ENCODE data around the gene ZNF821.

Gene ZNF821

DNA sequence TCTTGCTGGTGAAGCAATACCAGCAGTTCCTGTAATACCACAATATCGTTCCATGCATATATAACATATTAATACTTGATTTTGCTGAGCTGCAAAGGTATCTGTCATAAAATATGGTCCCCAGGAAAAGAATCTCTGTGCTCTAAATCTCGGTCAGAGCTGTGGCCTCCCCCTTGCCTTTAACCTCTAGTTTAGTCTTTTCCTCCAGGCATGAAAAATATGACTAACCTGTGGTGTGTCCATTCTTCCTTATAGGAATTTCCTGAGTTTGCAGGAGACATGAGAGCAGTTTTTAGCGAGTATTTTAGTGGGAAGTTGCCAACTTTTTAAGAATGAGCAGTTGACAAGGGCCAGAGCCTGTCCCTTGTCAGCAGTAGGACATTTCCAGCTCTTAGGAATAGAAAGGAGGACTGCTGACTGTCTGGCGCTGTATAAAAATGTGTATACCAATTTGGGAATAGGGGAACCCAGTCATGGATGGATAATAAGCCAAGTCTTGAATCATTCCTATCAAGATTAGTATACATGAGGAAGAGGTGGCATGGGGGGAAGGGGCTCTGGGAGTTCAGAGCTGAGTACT lies 29.5 kb downstream of the ZNF821 start (continued):
- TF ChIP-seq, protein P1, sequence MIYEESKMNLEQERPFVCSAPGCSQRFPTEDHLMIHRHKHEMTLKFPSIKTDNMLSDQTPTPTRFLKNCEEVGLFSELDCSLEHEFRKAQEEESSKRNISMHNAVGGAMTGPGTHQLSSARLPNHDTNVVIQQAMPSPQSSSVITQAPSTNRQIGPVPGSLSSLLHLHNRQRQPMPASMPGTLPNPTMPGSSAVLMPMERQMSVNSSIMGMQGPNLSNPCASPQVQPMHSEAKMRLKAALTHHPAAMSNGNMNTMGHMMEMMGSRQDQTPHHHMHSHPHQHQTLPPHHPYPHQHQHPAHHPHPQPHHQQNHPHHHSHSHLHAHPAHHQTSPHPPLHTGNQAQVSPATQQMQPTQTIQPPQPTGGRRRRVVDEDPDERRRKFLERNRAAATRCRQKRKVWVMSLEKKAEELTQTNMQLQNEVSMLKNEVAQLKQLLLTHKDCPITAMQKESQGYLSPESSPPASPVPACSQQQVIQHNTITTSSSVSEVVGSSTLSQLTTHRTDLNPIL (CRISPR knock-in tag; IDR thresholded peaks at IDR 0.05; ENCODE audit: low read depth): no peak
- no peak for TF ChIP-seq RARB (CRISPR knock-in tag; IDR thresholded peaks at IDR 0.05)
- no peak for TF ChIP-seq CSDC2 (CRISPR knock-in tag; IDR thresholded peaks at IDR 0.05)
- TF ChIP-seq TCF4 (CRISPR knock-in tag; IDR thresholded peaks at IDR 0.05; ENCODE audit: borderline replicate concordance): no peak
- TF ChIP-seq, protein P2, sequence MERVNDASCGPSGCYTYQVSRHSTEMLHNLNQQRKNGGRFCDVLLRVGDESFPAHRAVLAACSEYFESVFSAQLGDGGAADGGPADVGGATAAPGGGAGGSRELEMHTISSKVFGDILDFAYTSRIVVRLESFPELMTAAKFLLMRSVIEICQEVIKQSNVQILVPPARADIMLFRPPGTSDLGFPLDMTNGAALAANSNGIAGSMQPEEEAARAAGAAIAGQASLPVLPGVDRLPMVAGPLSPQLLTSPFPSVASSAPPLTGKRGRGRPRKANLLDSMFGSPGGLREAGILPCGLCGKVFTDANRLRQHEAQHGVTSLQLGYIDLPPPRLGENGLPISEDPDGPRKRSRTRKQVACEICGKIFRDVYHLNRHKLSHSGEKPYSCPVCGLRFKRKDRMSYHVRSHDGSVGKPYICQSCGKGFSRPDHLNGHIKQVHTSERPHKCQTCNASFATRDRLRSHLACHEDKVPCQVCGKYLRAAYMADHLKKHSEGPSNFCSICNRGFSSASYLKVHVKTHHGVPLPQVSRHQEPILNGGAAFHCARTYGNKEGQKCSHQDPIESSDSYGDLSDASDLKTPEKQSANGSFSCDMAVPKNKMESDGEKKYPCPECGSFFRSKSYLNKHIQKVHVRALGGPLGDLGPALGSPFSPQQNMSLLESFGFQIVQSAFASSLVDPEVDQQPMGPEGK (CRISPR knock-in tag; IDR thresholded peaks at IDR 0.05; ENCODE audit: borderline replicate concordance): no peak
- no peak for TF ChIP-seq ARNTL (CRISPR knock-in tag; IDR thresholded peaks at IDR 0.05; ENCODE audit: borderline replicate concordance, low read depth)

DNA sequence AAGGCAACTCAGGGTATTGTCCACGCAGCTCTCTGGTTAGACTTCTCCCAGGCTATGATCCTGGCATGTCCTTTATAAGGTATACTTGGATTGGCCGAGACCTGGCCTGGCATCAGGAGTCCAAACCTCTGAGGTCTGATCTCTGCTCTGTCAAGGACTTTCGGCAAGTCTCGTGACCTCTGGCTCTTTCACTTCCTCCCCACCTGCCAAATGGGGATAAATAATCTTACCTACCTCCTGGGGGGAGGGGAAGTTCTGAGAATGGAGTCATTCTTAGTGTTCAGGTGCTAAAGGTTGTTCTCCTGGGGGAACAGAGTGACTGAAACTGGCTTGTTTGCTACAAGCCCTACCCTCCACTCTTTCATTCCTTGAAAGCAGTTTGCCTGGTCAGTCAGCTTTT lies 30.6 kb downstream of the ZNF821 start:
- no peak for ATAC-seq
- TF ChIP-seq BACH2 (CRISPR knock-in tag; IDR thresholded peaks at IDR 0.05; ENCODE audit: borderline replicate concordance): no peak
- TF ChIP-seq, protein P2 (CRISPR knock-in tag; IDR thresholded peaks at IDR 0.05; ENCODE audit: borderline replicate concordance): no peak
- no peak for TF ChIP-seq RARB (CRISPR knock-in tag; IDR thresholded peaks at IDR 0.05)

DNA sequence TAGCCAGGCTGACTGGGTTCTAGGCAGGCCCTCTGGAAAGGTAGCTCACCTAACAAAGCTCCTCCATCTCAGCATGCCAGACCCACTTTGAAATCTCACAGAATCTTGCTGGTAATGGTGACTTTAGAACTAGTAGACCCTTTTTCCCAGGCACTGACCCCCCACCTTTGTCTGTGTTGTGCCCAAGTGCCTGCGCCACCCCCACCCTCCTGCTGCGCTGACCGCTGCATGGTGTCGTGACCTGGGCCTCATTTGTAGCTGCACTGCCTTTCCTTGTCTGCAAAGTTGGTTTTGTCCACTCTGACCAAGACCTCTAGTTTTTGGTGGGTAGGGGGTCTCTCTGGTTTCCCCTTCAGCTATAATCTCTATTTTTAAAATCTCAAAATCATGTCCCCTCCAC lies 31.4 kb downstream of the ZNF821 start:
- no peak for ATAC-seq
- TF ChIP-seq, protein P2 (CRISPR knock-in tag; IDR thresholded peaks at IDR 0.05; ENCODE audit: borderline replicate concordance): no peak
- TF ChIP-seq SNAI2 (CRISPR knock-in tag; IDR thresholded peaks at IDR 0.05) (no peak), GLIS3 (CRISPR knock-in tag; IDR thresholded peaks at IDR 0.05) (no peak), ZNF565 (CRISPR knock-in tag; conservative IDR thresholded peaks at IDR 0.05; ENCODE audit: low read depth) (no peak), ZNF70 (CRISPR knock-in tag; IDR thresholded peaks at IDR 0.05) (no peak), OSR1 (CRISPR knock-in tag; IDR thresholded peaks at IDR 0.05) (no peak)
- TF ChIP-seq, protein P3, sequence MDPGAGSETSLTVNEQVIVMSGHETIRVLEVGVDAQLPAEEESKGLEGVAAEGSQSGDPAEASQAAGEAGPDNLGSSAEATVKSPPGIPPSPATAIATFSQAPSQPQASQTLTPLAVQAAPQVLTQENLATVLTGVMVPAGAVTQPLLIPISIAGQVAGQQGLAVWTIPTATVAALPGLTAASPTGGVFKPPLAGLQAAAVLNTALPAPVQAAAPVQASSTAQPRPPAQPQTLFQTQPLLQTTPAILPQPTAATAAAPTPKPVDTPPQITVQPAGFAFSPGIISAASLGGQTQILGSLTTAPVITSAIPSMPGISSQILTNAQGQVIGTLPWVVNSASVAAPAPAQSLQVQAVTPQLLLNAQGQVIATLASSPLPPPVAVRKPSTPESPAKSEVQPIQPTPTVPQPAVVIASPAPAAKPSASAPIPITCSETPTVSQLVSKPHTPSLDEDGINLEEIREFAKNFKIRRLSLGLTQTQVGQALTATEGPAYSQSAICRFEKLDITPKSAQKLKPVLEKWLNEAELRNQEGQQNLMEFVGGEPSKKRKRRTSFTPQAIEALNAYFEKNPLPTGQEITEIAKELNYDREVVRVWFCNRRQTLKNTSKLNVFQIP (CRISPR knock-in tag; IDR thresholded peaks at IDR 0.05; ENCODE audit: borderline replicate concordance, low read depth): no peak

DNA sequence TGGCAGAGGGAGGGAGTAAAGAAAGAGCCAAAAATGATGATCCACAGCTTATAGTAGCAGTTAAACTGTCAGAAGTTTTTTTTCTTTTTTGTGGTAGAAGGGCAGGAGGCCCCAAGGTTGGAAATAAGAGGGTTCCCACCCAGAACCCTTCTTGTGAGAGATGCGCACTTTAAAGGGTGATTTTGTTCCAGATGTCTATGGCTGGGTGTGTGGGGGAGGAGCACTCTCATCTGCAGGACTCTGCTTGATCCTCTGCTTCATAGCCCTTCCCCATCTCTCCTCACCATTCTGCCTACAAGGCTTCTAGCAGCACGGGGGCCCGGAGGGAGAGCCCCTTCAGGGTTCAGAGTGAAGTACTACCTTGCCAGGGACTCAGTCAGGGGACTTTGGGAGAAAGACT lies 31.8 kb downstream of the ZNF821 start:
- ATAC-seq: no peak
- TF ChIP-seq ZNF8 (CRISPR knock-in tag; IDR thresholded peaks at IDR 0.05) (no peak), CSDC2 (CRISPR knock-in tag; IDR thresholded peaks at IDR 0.05) (no peak), OSR1 (CRISPR knock-in tag; IDR thresholded peaks at IDR 0.05) (no peak), PPARA (CRISPR knock-in tag; IDR thresholded peaks at IDR 0.05; ENCODE audit: borderline replicate concordance) (no peak), ESRRG (CRISPR knock-in tag; IDR thresholded peaks at IDR 0.05) (no peak), ZFP3 (CRISPR knock-in tag; IDR thresholded peaks at IDR 0.05) (no peak)
- TF ChIP-seq, protein P1 (CRISPR knock-in tag; IDR thresholded peaks at IDR 0.05; ENCODE audit: low read depth): no peak
- TF ChIP-seq, protein P4, sequence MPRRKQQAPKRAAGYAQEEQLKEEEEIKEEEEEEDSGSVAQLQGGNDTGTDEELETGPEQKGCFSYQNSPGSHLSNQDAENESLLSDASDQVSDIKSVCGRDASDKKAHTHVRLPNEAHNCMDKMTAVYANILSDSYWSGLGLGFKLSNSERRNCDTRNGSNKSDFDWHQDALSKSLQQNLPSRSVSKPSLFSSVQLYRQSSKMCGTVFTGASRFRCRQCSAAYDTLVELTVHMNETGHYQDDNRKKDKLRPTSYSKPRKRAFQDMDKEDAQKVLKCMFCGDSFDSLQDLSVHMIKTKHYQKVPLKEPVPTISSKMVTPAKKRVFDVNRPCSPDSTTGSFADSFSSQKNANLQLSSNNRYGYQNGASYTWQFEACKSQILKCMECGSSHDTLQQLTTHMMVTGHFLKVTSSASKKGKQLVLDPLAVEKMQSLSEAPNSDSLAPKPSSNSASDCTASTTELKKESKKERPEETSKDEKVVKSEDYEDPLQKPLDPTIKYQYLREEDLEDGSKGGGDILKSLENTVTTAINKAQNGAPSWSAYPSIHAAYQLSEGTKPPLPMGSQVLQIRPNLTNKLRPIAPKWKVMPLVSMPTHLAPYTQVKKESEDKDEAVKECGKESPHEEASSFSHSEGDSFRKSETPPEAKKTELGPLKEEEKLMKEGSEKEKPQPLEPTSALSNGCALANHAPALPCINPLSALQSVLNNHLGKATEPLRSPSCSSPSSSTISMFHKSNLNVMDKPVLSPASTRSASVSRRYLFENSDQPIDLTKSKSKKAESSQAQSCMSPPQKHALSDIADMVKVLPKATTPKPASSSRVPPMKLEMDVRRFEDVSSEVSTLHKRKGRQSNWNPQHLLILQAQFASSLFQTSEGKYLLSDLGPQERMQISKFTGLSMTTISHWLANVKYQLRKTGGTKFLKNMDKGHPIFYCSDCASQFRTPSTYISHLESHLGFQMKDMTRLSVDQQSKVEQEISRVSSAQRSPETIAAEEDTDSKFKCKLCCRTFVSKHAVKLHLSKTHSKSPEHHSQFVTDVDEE (CRISPR knock-in tag; IDR thresholded peaks at IDR 0.05): no peak
- TF ChIP-seq, protein P2 (CRISPR knock-in tag; IDR thresholded peaks at IDR 0.05; ENCODE audit: borderline replicate concordance): no peak
- TF ChIP-seq, protein P3 (CRISPR knock-in tag; IDR thresholded peaks at IDR 0.05; ENCODE audit: borderline replicate concordance, low read depth): no peak

Data from SK-N-SH treated with all-trans-retinoic acid at 6 μM for 48 hours (cell line).